Measurements from ENCODE around the gene CDCA3. TPM values are rescaled to one million over a fixed set of nuclear protein-coding genes. Genes with fewer than 3 reads are reported as not detected.

Gene CDCA3
- total RNA-seq, 1 donor from 2014 or later: 1.1 TPM

DNA sequence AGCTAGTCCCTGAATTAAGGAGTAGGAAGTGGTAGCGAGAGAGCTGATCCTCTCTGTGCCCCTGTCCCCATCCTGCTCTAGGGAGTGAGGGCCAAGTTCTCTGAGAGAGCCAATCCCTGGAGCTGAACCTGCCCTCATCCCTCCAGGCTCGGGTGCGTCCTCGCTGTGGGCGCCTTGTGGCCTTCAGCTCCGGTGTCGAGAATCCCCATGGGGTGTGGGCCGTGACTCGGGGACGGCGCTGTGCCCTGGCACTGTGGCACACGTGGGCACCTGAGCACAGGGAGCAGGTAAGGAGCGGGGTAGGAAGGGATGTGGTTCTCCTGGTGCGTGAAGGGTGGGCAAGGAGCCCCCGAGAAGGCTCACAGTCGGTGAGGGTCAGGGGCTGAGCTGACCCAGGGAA is 12.2 kb downstream of the CDCA3 start:
- intact Hi-C loops (cut with DNase I): no loop called here
- no peaks in the 10 kb centered on the region for H3K27me3 ChIP-seq
- H3K36me3 ChIP-seq: no peaks in the 10 kb centered on the region
- H3K9me3 ChIP-seq: no peaks in the 10 kb centered on the region
- H3K4me1 ChIP-seq: no peaks in the 10 kb centered on the region
- DNase-seq (no peak), ATAC-seq (no peak)
- H3K4me3 ChIP-seq: no peak overlapping the region
- H3K27ac ChIP-seq: no peak overlapping the region
- TF ChIP-seq, protein P1, sequence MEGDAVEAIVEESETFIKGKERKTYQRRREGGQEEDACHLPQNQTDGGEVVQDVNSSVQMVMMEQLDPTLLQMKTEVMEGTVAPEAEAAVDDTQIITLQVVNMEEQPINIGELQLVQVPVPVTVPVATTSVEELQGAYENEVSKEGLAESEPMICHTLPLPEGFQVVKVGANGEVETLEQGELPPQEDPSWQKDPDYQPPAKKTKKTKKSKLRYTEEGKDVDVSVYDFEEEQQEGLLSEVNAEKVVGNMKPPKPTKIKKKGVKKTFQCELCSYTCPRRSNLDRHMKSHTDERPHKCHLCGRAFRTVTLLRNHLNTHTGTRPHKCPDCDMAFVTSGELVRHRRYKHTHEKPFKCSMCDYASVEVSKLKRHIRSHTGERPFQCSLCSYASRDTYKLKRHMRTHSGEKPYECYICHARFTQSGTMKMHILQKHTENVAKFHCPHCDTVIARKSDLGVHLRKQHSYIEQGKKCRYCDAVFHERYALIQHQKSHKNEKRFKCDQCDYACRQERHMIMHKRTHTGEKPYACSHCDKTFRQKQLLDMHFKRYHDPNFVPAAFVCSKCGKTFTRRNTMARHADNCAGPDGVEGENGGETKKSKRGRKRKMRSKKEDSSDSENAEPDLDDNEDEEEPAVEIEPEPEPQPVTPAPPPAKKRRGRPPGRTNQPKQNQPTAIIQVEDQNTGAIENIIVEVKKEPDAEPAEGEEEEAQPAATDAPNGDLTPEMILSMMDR (IDR thresholded peaks at IDR 0.05): no peak

DNA sequence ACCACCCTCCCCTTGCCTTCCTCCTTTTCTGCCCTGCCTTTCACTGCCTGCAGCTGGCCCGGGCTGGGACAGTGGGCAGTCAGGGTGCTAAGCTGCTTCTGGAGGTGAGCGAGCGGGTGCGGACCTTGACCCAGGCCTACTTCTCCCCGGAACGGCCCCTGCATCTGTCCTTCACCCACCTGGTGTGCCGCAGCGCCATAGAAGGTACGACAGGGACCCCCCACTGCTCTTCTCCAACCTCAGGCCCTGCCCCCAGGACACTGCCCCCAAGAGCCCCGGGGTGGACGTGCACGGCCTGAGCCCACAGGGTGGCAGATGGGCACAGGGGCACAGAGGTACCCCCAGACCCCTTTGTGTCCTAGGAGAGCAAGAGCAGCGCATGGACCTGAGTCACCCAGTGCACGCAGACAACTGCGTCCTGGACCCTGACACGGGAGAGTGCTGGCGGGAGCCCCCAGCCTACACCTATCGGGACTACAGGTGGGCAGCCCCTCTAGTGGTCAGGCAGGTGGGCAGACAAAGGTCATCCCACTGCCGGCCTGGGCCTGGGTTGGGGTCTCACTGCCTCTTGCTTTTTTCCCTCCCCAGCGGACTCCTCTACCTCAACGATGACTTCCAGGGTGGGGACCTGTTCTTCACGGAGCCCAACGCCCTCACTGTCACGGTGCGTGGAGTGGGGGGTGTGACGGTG is 13.6 kb downstream of the CDCA3 start:
- H3K36me3 ChIP-seq: no peaks in the 10 kb centered on the region
- no peak overlapping the region for H3K27ac ChIP-seq
- ATAC-seq (no peak), DNase-seq (no peak)
- intact Hi-C loops (cut with DNase I): no loop called here
- H3K27me3 ChIP-seq: no peaks in the 10 kb centered on the region
- H3K4me1 ChIP-seq: no peaks in the 10 kb centered on the region
- TF ChIP-seq, protein P1 (IDR thresholded peaks at IDR 0.05): no peak
- H3K9me3 ChIP-seq: no peaks in the 10 kb centered on the region
- no peak overlapping the region for H3K4me3 ChIP-seq

DNA sequence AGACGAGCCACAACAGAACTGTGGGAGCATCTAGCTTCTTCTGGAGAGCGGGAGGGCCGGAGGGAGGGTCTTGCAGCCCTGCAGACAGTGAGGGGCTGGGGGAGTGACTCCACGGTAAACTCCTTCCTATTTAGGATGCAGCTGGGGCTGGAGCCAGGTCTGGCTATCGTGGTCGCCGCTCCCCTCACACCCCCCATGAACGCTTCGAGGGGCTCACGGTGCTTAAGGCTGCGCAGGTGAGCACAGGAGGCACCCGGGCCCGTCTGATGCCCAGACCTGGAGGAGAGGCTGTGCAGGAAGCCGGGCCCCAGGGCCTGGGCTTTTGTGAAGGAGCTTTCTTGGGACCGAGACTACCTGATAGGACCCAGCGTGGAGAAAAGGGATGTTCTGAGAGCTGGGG is 14.2 kb downstream of the CDCA3 start:
- H3K27ac ChIP-seq: no peak overlapping the region
- no peak for DNase-seq
- ATAC-seq: no peak
- TF ChIP-seq, protein P1 (IDR thresholded peaks at IDR 0.05): no peak
- intact Hi-C loops (cut with DNase I): no loop called here
- no peaks in the 10 kb centered on the region for H3K36me3 ChIP-seq
- no peaks in the 10 kb centered on the region for H3K4me1 ChIP-seq
- no peaks in the 10 kb centered on the region for H3K9me3 ChIP-seq
- no peak overlapping the region for H3K4me3 ChIP-seq
- H3K27me3 ChIP-seq: no peaks in the 10 kb centered on the region

DNA sequence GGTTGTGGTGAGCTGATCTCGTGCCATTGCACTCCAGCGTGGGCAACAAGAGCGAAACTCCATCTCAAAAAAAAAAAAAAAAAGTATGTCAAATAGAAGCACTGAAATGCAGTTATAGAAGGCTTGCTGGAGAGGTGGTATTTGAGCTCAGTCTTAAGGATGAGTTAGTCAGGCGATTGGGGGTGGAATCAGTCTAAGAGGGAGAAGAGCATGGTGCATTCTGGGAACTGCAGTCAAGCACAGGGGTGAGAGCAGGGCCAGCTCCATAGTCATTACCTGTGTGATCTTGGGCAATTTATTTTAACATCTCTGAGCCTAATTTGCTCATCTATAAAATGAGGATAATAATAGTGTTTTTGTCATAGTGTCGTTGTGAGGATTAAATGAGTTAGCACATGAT is 16.2 kb downstream of the CDCA3 start:
- Histone ChIP-seq H3K27me3 (no peaks in the 10 kb centered on the region), H3K36me3 (no peaks in the 10 kb centered on the region), H3K27ac (no peak overlapping the region), H3K4me1 (no peaks in the 10 kb centered on the region), H3K4me3 (no peak overlapping the region), H3K9me3 (no peaks in the 10 kb centered on the region)
- intact Hi-C loops (cut with DNase I): no loop called here
- ATAC-seq (no peak), DNase-seq (no peak)
- TF ChIP-seq, protein P1 (IDR thresholded peaks at IDR 0.05): no peak

DNA sequence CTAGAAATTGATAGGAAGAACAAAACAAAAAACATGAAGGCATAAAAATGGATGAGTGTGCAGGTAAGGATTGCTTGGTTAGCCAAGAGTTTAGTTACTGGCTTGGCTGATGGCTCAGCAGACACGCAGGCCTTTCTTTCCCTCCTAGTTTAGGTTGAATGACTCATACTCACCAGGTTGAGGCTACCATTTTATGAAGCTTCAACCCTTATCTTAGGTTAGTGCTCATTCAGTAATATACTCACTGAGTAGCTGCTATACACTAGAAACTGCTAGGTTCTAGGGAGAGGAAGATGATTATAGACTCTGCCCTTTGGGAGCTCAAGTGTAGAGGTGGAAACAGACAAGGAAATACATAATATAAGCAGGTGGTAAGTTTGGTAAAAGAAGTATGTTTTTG is 16.8 kb downstream of the CDCA3 start:
- DNase-seq (no peak), ATAC-seq (no peak)
- Histone ChIP-seq H3K4me1 (no peaks in the 10 kb centered on the region), H3K4me3 (no peak overlapping the region), H3K9me3 (no peaks in the 10 kb centered on the region), H3K36me3 (no peaks in the 10 kb centered on the region), H3K27me3 (no peaks in the 10 kb centered on the region), H3K27ac (no peak overlapping the region)
- TF ChIP-seq, protein P1 (IDR thresholded peaks at IDR 0.05): no peak
- intact Hi-C loops (cut with DNase I): no loop called here

All from upper lobe of right lung (tissue), 1 donor.